ENCODE data around the gene SHANK1.
"Not testable (repeated sequence)": the region's sequence is repeated elsewhere in the genome, so short reads cannot be mapped to it uniquely, and the experiment has no call there.

Gene SHANK1

GRCh38 chr19:50632151-50632835 lies 87.3 kb downstream of the SHANK1 start:
- no peak for DNase-seq

- DNase-seq, result no peak
Measured at GRCh38 chr19:50629801-50630200, 89.8 kb downstream of the SHANK1 start.

- DNase-seq, result no peak
Measured at GRCh38 chr19:50629194-50629593, 90.4 kb downstream of the SHANK1 start.

- DNase-seq, result no peak
Measured at GRCh38 chr19:50628551-50628950, 91.1 kb downstream of the SHANK1 start.

- no peak for DNase-seq
Measured at GRCh38 chr19:50628146-50628545, 91.5 kb downstream of the SHANK1 start.

GRCh38 chr19:50626795-50627194 lies 92.8 kb downstream of the SHANK1 start:
- no peak for DNase-seq

- no peak for DNase-seq
Measured at GRCh38 chr19:50626011-50626410, 93.6 kb downstream of the SHANK1 start.

- no peak for DNase-seq
Measured at GRCh38 chr19:50624949-50625600, 94.5 kb downstream of the SHANK1 start.

- not testable (repeated sequence) for DNase-seq
Measured at GRCh38 chr19:50620394-50620906, 99.2 kb downstream of the SHANK1 start.

- not testable (repeated sequence) for DNase-seq
Measured at GRCh38 chr19:50619184-50619583, 100.4 kb downstream of the SHANK1 start.

- DNase-seq, result not testable (repeated sequence)
Measured at GRCh38 chr19:50618379-50618778, 101.2 kb downstream of the SHANK1 start.

GRCh38 chr19:50612504-50613404 lies 106.8 kb downstream of the SHANK1 start:
- not testable (repeated sequence) for DNase-seq

Measured in NCI-H1694 (cell line).